ENCODE measurements around the gene UBR3.

Gene UBR3

GRCh38 chr2:170052151-170052550, 224.9 kb downstream of the UBR3 start:
- DNase-seq (ENCODE audit: low read depth in 2 of 2), result no peak

DNA sequence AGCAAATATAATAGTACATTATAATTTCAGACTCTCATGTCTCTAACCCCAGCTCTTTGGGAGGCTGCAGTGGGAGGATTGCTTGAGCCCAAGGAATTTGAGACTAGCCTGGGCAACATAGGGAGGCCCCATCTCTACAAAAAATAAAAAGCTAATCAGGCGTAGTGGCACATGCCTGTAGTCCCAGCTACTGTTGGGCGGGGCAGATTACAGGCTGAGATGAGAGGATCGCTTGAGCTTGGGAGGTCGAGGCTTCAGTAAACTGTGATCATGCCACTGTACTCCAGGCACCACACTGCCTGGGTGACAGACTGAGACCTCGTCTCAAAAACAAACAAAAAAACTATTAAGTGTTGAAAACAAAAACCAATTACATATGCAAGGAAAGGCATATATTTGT, 227.7 kb downstream of the UBR3 start:
- DNase-seq (ENCODE audit: low read depth in 2 of 2), result no peak

- DNase-seq (ENCODE audit: low read depth in 2 of 2), result no peak
Measured at GRCh38 chr2:170056900-170057299, 229.6 kb downstream of the UBR3 start.

- no peak for DNase-seq (ENCODE audit: low read depth in 2 of 2)
Measured at GRCh38 chr2:170063456-170064235, 236.4 kb downstream of the UBR3 start.

DNA sequence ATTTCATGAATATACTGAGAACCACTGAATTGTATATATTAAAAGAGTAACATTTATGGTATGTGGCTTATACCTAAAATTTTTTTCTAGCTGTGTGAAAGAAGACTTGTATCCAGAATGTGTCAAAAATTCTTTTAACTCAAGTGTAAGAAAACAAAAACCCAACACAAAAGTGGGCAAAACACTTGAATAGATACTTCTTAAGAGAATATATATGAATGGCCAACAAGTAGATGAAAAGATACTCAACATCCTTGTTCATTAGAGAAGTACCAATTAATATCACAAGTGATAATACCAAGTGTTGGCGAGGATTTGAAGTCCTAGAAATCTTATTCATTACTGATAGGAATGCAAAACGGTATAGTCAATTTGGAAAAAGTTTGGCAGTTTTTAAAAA, 243.5 kb downstream of the UBR3 start:
- no peak for DNase-seq (ENCODE audit: low read depth in 2 of 2)

DNA sequence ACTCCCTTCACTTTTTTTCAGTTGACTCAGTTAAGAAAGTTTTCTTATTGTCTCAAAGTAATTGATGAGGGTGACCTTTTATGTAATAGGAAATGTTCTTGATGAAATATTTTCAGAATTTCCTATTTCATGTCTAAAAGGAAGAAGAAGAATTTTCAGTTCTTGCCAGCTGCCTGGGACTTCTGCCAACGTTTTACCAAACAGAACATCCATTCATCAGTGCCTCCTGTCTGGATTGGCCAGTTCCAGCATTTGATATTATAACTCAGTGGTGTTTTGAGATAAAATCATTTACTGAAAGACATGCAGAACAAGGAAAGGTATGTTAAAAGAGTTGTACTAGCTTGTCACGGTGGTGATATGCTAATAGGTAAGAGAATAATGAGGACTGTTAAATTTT, 246.0 kb downstream of the UBR3 start:
- DNase-seq (ENCODE audit: low read depth in 2 of 2), result no peak

DNA sequence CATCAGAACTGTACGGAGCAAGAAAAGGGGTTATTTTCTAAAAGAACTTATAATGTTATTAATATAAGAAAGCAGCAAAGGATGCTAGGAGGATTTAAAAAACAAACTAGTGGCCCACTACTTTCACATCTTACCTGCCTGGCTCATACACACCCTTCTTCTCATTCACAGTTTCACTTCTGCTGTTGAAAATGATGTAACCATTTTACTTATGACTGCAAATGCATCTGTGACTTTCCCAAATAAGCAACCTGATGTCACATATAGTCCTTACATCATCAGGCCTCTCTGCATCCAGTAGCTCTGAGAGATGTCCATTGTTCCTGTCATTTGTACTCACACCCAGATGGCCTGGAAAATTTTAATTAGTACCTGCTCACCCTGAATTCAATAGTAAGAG, 248.9 kb downstream of the UBR3 start:
- DNase-seq (ENCODE audit: low read depth in 2 of 2), result no peak

GRCh38 chr2:170077830-170078569, 250.7 kb downstream of the UBR3 start:
- no peak for DNase-seq (ENCODE audit: low read depth in 2 of 2)

DNA sequence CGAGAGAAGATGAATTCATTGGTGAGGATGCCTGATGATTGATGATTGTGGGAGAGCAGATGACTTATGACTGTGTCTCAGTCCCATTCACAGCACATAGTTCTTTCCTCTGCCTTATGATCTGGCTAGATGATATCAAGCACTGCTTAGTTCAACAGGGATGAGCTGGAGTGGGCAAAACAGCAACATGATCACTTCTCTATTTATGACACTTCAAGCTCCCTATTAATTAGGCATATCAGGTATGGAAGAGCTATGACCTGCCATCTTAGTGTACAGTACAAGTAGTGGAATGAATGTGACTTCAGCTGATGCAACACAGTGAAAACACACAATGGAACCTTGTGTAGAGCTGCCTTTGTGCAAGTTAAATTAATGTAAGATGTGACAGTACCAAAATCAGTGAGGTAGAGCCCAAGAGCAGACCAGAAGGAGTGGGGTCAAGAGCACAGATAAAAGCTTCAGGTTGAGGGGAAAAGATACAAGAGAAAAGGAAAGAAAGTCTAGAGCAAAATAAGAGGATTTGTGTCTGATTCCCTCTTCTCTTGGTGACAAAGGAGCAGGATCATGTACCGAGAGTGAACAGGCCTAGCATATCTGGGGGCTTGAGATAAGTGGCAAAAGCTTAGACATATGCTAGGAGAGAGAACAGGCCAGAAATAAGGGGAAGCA, 257.7 kb downstream of the UBR3 start:
- DNase-seq (ENCODE audit: low read depth in 2 of 2), result no peak

GRCh38 chr2:170086117-170086688, 258.9 kb downstream of the UBR3 start:
- no peak for DNase-seq (ENCODE audit: low read depth in 2 of 2)

GRCh38 chr2:170086751-170087412, 259.6 kb downstream of the UBR3 start:
- DNase-seq (ENCODE audit: low read depth in 2 of 2), result no peak

DNA sequence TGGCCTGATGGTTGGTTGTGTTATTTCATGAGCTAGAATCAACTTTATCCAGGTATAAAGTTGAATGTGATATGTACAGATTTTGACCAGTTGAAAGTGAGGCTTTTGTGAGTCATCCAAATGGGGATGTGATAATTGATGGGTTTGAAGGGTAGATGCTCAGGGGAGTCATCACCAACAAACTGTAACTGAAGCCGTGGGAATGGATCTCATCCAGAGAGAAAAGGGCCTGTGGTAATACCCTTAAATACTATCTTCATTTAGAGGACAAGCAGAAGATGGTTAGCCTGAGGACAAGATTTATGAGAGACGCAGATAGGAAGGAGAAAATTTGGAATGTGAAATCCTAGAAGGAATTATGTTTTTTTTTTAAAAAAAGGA, 260.1 kb downstream of the UBR3 start:
- DNase-seq (ENCODE audit: low read depth in 2 of 2), result no peak

GRCh38 chr2:170088776-170089175, 261.5 kb downstream of the UBR3 start:
- no peak for DNase-seq (ENCODE audit: low read depth in 2 of 2)

DNA sequence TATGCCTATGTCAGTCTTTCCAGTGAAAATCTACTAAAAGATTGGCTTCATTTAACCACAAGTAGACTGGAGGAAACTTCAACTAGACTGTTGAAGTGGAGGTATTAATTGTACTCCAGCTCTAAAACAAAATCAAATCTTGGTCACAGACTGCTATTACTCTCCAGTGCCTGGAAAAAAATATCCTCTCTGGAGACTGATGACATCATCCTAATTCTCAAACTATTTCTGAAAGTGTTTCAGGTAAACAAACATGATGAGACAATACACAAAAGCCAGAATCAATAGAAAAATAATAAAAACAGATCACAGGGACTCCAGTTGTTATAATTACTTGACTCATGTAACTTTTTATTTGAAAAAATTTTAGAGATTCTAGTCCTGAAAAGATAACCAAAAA, 263.0 kb downstream of the UBR3 start:
- DNase-seq (ENCODE audit: low read depth in 2 of 2), result no peak

GRCh38 chr2:170091436-170091835, 264.2 kb downstream of the UBR3 start:
- no peak for DNase-seq (ENCODE audit: low read depth in 2 of 2)

GRCh38 chr2:170092436-170093060, 265.3 kb downstream of the UBR3 start:
- no peak for DNase-seq (ENCODE audit: low read depth in 2 of 2)

DNA sequence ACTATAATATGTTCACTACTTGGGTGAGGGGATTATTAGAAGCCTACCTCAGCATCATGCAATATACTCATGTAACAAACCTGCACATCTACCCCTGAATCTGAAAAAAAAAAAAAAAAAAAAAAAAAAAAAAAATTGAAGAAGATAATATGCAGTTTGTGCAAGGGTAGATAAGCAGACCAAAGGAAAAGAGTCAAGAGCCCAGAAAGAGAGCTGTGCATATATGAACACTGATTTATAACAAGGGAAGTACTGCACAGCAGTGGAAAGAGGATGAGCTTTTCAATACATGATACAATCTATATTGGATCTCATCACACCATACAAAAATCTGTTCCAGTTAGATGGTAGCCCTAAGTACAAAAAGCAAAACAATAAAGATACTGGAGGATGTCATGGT, 268.1 kb downstream of the UBR3 start:
- no peak for DNase-seq (ENCODE audit: low read depth in 2 of 2)

DNA sequence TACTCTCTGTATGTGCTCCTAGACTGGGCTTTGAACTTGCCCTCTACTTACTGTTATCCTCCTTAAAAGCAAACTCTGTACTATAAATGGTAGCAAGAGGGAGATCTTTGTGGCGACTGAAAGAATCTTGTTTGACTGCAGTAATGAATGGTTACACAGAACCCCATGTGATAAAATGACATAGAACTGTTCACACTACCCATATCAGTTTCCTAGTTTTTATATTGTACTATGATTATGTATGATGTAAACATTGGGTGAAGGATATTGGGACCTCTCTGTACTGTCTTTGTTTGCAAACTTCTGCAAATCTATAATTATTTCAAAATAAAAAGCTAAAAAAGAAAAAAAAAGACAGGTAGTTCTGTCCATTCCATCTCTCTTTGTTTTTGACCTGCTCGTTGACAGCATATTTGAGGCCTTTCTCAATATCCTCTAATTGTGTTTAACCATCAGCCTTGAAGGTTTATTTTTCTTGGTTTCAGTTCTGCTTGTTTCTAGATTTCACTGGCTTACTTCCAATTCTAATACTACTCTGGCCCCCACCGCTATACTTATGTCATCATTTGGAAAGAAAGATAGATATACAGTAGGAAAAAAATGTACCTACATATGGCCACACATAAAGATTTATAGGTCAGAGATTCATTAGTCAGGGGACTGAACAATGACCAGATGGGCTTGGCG, 271.5 kb downstream of the UBR3 start:
- no peak for DNase-seq (ENCODE audit: low read depth in 2 of 2)

DNA sequence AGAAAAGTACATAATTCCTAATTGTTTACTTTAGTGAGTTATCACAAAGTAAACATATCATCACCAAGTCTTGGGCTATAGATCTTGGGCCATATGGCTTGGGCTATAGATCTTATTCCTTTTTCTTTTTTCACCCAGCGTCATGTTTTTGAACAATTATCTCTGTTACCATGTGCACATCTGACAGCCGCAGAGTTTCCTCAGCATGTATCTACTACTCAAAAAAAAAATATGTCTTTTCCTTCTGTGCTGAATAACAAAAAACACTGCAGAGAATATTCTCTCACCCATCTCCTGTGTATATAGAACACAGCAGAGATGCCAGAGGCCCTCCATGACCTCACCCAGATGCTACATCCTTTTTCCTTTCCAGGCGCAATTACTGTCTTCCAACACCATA, 274.5 kb downstream of the UBR3 start:
- DNase-seq (ENCODE audit: low read depth in 2 of 2), result no peak

DNA sequence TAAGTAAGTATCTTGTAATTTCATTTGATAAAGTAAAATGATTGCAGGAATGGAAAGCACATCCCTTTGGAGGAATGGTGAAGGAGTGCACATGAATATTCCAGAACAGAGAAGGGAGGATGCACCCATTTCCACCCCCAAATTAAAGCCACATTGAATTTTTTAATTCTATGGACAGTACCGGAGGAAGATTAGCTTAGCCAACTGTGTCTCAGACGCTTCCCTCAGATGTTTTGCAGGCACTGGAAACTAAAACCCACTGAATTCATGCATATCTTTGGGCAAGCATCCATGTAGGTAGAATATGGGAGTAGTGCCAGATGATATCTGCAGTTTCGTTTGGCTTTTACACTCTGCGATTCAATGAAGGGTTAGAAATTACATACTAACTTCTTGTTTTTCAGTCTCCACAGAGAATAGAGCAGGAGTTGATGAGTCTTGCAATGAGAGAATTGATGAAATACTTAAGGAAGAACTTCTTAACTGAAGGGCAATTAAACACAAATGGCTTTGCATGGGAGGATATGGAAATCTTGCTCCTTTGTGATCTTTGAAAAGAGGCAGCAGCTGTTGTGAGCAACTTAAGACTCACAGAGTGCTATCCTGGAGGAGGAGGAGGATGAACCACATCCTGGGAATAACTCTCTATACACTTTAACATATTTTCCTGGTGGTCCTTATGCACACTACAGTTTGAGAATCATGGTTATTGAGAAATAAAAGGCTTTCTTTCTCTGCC, 279.0 kb downstream of the UBR3 start:
- no peak for DNase-seq (ENCODE audit: low read depth in 2 of 2)

Measured in stimulated activated CD8-positive, alpha-beta memory T cell treated with anti-CD3 and anti-CD28 coated beads, Interleukin-2, amount 100 ng/mL, for 1 hour (primary cell).